ENCODE measurements around the gene PIP5K1B.

The PIP5K1B gene

DNA sequence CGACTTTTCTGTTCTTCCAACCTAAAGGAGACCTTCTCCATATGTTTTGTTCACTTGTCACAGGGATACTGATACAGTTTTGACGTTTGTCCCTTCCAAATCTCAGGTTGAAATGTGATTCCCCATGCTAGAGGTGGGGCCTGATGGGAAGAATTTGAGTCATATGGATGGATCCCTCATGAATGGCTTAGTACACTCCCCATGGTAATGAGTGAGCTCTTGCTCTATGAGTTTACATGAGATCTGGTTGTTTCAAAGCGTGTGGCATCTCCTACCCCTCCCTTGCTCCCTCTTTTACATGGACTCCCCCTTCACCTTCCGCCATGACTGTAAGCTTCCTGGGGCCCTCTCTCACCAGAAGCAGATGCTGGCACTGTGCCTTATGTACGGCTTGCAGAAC is 6.9 kb downstream of the PIP5K1B start:
- TF ChIP-seq, protein P1, sequence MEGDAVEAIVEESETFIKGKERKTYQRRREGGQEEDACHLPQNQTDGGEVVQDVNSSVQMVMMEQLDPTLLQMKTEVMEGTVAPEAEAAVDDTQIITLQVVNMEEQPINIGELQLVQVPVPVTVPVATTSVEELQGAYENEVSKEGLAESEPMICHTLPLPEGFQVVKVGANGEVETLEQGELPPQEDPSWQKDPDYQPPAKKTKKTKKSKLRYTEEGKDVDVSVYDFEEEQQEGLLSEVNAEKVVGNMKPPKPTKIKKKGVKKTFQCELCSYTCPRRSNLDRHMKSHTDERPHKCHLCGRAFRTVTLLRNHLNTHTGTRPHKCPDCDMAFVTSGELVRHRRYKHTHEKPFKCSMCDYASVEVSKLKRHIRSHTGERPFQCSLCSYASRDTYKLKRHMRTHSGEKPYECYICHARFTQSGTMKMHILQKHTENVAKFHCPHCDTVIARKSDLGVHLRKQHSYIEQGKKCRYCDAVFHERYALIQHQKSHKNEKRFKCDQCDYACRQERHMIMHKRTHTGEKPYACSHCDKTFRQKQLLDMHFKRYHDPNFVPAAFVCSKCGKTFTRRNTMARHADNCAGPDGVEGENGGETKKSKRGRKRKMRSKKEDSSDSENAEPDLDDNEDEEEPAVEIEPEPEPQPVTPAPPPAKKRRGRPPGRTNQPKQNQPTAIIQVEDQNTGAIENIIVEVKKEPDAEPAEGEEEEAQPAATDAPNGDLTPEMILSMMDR (conservative IDR thresholded peaks at IDR 0.05; ENCODE audit: control insufficient read depth, insufficient read depth, low read depth, low read length), result no peak
- no peak overlapping the region for H3K4me3 ChIP-seq (ENCODE audit: control insufficient read depth, low read depth, low read length)
- DNase-seq (ENCODE audit: low read depth), result no peak

DNA sequence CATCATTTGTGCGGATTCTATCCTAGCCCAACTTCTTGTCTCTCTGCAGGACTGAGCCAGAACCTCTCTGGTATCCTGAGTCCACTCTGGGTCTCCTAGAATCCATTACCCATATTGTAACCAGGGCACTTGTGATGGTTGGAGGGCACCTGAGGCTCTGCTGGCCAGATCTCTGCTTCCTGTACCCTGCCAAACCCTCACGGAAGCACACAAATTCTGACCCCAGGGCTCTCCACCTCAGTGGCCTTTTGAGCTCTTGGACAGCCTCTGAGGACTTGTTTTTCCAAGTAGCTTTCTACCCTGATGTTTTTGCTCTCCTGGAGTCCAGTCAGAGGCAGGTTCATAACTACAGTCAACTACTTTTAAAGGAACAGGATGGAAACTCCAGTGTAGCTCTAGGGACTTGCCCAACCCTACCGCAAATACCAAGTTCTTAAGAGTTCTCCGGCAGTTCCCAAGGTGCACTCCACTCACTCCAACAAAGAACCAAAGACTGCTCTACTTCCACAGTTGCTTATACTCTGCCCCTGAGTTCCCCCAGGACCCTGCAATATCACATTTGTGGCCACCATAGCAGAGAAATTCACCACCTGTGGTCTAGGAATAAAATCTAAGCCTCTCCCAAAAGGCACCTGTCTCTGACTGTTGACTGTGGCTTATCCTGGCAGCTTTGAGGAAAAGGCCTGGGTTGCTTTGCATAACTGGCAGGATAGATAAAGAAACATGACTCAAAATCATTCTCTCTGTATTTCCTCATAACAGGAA is 9.6 kb downstream of the PIP5K1B start:
- H3K4me3 ChIP-seq (ENCODE audit: control insufficient read depth, low read depth, low read length), result no peak overlapping the region
- no peak for DNase-seq (ENCODE audit: low read depth)
- TF ChIP-seq, protein P1 (conservative IDR thresholded peaks at IDR 0.05; ENCODE audit: control insufficient read depth, insufficient read depth, low read depth, low read length), result no peak

- TF ChIP-seq, protein P1 (conservative IDR thresholded peaks at IDR 0.05; ENCODE audit: control insufficient read depth, insufficient read depth, low read depth, low read length), result no peak
- H3K4me3 ChIP-seq (ENCODE audit: control insufficient read depth, low read depth, low read length), result no peak overlapping the region
- no peak for DNase-seq (ENCODE audit: low read depth)
Measured at GRCh38 chr9:68715181-68715456, 10.1 kb downstream of the PIP5K1B start.

- no peak for DNase-seq (ENCODE audit: low read depth)
- TF ChIP-seq, protein P1 (conservative IDR thresholded peaks at IDR 0.05; ENCODE audit: control insufficient read depth, insufficient read depth, low read depth, low read length), result no peak
- H3K4me3 ChIP-seq (ENCODE audit: control insufficient read depth, low read depth, low read length), result no peak overlapping the region
Measured at GRCh38 chr9:68717552-68718443, 12.8 kb downstream of the PIP5K1B start.

DNA sequence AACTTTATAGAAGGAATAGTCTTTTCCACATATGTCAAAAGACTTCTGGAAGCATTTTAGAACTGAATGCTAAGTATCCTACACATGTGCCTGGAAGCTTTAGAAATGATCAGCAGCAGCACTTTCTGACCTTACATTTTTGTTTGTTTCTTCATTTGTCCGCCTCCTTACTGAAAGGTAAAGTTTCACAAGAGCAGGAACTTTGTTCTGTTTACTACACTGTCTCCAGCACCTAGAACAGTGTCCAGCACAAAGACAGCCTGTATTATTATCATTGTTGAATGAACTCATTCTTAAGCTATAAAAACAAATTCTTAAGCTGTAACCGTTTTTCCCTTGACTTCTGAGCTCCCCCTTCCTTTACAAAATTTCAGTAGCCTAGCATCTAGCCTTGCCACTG is 14.8 kb downstream of the PIP5K1B start:
- no peak overlapping the region for H3K4me3 ChIP-seq (ENCODE audit: control insufficient read depth, low read depth, low read length)
- TF ChIP-seq, protein P1 (conservative IDR thresholded peaks at IDR 0.05; ENCODE audit: control insufficient read depth, insufficient read depth, low read depth, low read length), result no peak
- DNase-seq (ENCODE audit: low read depth), result no peak

GRCh38 chr9:68720656-68721313 is 15.7 kb downstream of the PIP5K1B start:
- H3K4me3 ChIP-seq (ENCODE audit: control insufficient read depth, low read depth, low read length), result no peak overlapping the region
- TF ChIP-seq, protein P1 (conservative IDR thresholded peaks at IDR 0.05; ENCODE audit: control insufficient read depth, insufficient read depth, low read depth, low read length), result no peak
- no peak for DNase-seq (ENCODE audit: low read depth)

Data from fibroblast of mammary gland (primary cell).